GM21390 (cell line): ENCODE results near the gene USP53.
"Not testable (repeated sequence)": the region's sequence is repeated elsewhere in the genome, so short reads cannot be mapped to it uniquely, and the experiment has no call there.

Experiments
- ATAC-seq: cut with Tn5 transposase; IDR thresholded peaks from one replicate; pipeline ENCODE4 v1.9.1; 2021; ENCODE audit not compliant: unreplicated experiment

USP53 gene

GRCh38 chr4:119266153-119266552 lies 53.6 kb downstream of the USP53 start:
- no peak for ATAC-seq

- ATAC-seq, result no peak
Measured at GRCh38 chr4:119268466-119268865, 56.0 kb downstream of the USP53 start.

- ATAC-seq, result no peak
Measured at GRCh38 chr4:119271361-119272085, 59.0 kb downstream of the USP53 start.

GRCh38 chr4:119279541-119279940 lies 67.0 kb downstream of the USP53 start:
- not testable (repeated sequence) for ATAC-seq

GRCh38 chr4:119279945-119280344 lies 67.4 kb downstream of the USP53 start:
- not testable (repeated sequence) for ATAC-seq

GRCh38 chr4:119281393-119281792 lies 68.9 kb downstream of the USP53 start:
- no peak for ATAC-seq

- peak; percentile 88 for ATAC-seq
Measured at GRCh38 chr4:119284876-119285780, 72.6 kb downstream of the USP53 start.

GRCh38 chr4:119286377-119287002 lies 74.0 kb downstream of the USP53 start:
- ATAC-seq, result no peak

GRCh38 chr4:119289313-119289712 lies 76.8 kb downstream of the USP53 start:
- ATAC-seq, result no peak

- ATAC-seq, result no peak
Measured at GRCh38 chr4:119290598-119290997, 78.1 kb downstream of the USP53 start.

GRCh38 chr4:119296356-119296755 lies 83.8 kb downstream of the USP53 start:
- ATAC-seq, result no peak

- no peak for ATAC-seq
Measured at GRCh38 chr4:119297795-119298194, 85.3 kb downstream of the USP53 start.

GRCh38 chr4:119299260-119299671 lies 86.8 kb downstream of the USP53 start:
- ATAC-seq, result no peak

GRCh38 chr4:119299741-119300100 lies 87.2 kb downstream of the USP53 start:
- peak; percentile 57 for ATAC-seq

- ATAC-seq, result peak; percentile 94
Measured at GRCh38 chr4:119300101-119300978, 87.8 kb downstream of the USP53 start.

- no peak for ATAC-seq
Measured at GRCh38 chr4:119302073-119302832, 89.7 kb downstream of the USP53 start.

GRCh38 chr4:119303587-119304305 lies 91.2 kb downstream of the USP53 start:
- no peak for ATAC-seq

GRCh38 chr4:119304431-119304830 lies 91.9 kb downstream of the USP53 start:
- no peak for ATAC-seq

GRCh38 chr4:119307606-119308005 lies 95.1 kb downstream of the USP53 start:
- ATAC-seq, result no peak
